SK-N-SH treated with all-trans-retinoic acid at 6 μM for 48 hours (cell line): ENCODE results near the gene RFXAP.

Experiments
- ESRRG ChIP-seq: fragments of 250-450 bp; sonication (Bioruptor Pico); IDR thresholded peaks from 2 replicates; pipeline ENCODE4 v1.6.1; 2021; ENCODE audit warnings: mild to moderate bottlenecking
- OSR1 ChIP-seq: fragments of 250-450 bp; sonication (Bioruptor Pico); IDR thresholded peaks from 2 replicates; pipeline ENCODE4 v1.8.0; 2022; ENCODE audit warnings: moderate library complexity, mild to moderate bottlenecking, inconsistent platforms
- RARB ChIP-seq: fragments of 250-450 bp; sonication (Bioruptor Pico); IDR thresholded peaks from 2 replicates; pipeline ENCODE4 v1.8.0; 2021; ENCODE audit warnings: mild to moderate bottlenecking, moderate library complexity
- ZC3H10 ChIP-seq: fragments of 250-450 bp; sonication (Bioruptor Pico); IDR thresholded peaks from 2 replicates; pipeline ENCODE4 v1.5.1; 2021; ENCODE audit warnings: mild to moderate bottlenecking, moderate library complexity
- ZFP3 ChIP-seq: fragments of 250-450 bp; sonication (Bioruptor Pico); IDR thresholded peaks from 2 replicates; pipeline ENCODE4 v1.5.0; 2020; ENCODE audit warnings: mild to moderate bottlenecking, moderate library complexity
- ZFP30 ChIP-seq: fragments of 450-650 bp; formaldehyde crosslinking; IDR thresholded peaks from 2 replicates; pipeline ENCODE4 v1.5.0; 2022; ENCODE audit warnings: mild to moderate bottlenecking, moderate library complexity
- TF ChIP-seq, protein P1 (sequence below): fragments of 250-450 bp; sonication (Bioruptor Pico); IDR thresholded peaks from 2 replicates; pipeline ENCODE4 v1.8.0; 2020; ENCODE audit warnings: mild to moderate bottlenecking, moderate library complexity, borderline replicate concordance
- TF ChIP-seq, protein P2 (sequence below): fragments of 250-450 bp; sonication (Bioruptor Pico); IDR thresholded peaks from 2 replicates; pipeline ENCODE4 v1.5.1; 2021; ENCODE audit warnings: mild to moderate bottlenecking, moderate library complexity
- TF ChIP-seq, protein P3 (sequence below): fragments of 250-450 bp; sonication (Bioruptor Pico); IDR thresholded peaks from 2 replicates; pipeline ENCODE4 v1.5.1; 2020; ENCODE audit warnings: low read depth, mild to moderate bottlenecking, moderate library complexity

DNA sequence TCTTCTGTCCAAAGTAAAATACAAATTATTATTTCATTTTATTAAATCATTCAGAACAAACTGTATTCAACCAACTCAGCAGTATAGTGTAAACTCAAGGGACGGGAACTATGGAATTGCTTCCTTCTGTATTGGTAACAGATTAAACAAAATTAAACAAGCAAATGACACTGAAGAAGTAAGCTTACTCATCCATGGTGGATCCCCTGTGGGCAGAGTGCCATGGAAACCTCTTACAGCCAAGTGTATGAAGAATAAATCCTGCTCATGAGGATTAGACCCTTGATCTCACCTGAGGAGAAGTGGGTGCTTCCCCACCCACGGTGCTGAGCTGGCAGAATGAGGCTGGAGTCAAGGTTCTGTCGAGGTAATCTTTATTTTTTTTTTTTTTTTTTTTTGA, 18.0 kb upstream of the RFXAP start:
- TF ChIP-seq, protein P1, sequence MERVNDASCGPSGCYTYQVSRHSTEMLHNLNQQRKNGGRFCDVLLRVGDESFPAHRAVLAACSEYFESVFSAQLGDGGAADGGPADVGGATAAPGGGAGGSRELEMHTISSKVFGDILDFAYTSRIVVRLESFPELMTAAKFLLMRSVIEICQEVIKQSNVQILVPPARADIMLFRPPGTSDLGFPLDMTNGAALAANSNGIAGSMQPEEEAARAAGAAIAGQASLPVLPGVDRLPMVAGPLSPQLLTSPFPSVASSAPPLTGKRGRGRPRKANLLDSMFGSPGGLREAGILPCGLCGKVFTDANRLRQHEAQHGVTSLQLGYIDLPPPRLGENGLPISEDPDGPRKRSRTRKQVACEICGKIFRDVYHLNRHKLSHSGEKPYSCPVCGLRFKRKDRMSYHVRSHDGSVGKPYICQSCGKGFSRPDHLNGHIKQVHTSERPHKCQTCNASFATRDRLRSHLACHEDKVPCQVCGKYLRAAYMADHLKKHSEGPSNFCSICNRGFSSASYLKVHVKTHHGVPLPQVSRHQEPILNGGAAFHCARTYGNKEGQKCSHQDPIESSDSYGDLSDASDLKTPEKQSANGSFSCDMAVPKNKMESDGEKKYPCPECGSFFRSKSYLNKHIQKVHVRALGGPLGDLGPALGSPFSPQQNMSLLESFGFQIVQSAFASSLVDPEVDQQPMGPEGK: no peak
- TF ChIP-seq, protein P2, sequence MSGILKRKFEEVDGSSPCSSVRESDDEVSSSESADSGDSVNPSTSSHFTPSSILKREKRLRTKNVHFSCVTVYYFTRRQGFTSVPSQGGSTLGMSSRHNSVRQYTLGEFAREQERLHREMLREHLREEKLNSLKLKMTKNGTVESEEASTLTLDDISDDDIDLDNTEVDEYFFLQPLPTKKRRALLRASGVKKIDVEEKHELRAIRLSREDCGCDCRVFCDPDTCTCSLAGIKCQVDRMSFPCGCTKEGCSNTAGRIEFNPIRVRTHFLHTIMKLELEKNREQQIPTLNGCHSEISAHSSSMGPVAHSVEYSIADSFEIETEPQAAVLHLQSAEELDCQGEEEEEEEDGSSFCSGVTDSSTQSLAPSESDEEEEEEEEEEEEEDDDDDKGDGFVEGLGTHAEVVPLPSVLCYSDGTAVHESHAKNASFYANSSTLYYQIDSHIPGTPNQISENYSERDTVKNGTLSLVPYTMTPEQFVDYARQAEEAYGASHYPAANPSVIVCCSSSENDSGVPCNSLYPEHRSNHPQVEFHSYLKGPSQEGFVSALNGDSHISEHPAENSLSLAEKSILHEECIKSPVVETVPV (CRISPR knock-in tag): no peak
- TF ChIP-seq OSR1 (CRISPR knock-in tag) (no peak), ESRRG (CRISPR knock-in tag) (no peak), RARB (CRISPR knock-in tag) (no peak), ZFP30 (CRISPR knock-in tag) (no peak), ZFP3 (CRISPR knock-in tag) (no peak), ZC3H10 (CRISPR knock-in tag) (no peak)
- TF ChIP-seq, protein P3, sequence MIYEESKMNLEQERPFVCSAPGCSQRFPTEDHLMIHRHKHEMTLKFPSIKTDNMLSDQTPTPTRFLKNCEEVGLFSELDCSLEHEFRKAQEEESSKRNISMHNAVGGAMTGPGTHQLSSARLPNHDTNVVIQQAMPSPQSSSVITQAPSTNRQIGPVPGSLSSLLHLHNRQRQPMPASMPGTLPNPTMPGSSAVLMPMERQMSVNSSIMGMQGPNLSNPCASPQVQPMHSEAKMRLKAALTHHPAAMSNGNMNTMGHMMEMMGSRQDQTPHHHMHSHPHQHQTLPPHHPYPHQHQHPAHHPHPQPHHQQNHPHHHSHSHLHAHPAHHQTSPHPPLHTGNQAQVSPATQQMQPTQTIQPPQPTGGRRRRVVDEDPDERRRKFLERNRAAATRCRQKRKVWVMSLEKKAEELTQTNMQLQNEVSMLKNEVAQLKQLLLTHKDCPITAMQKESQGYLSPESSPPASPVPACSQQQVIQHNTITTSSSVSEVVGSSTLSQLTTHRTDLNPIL (CRISPR knock-in tag): no peak
